Stimulated activated memory B cell treated with anti-CD40 and anti-IgM and Interleukin-4, amounts not matched to agents 10 μg/mL and 1 μg/mL and 100 μg/mL, for 72 hours (primary cell): ENCODE measurements around the gene CPOX.
A peak's percentile ranks its signal among the peaks of the same experiment; 100 is the strongest.

ENCODE experiments used
- ATAC-seq: fragments of 150-1000 bp; cut with Tn5 transposase; 2 replicates; pipeline ENCODE4 v1.10.0; 2021
- H3K27ac Mint-ChIP-seq: one replicate; pipeline ENCODE4 v1.8.0; 2022; ENCODE audit warnings: mild to moderate bottlenecking, mixed read lengths
- H3K27me3 Mint-ChIP-seq: one replicate; pipeline ENCODE4 v1.8.0; 2022; ENCODE audit warnings: mixed read lengths
- H3K36me3 Mint-ChIP-seq: one replicate; pipeline ENCODE4 v1.8.0; 2022; ENCODE audit warnings: mixed read lengths
- H3K4me1 Mint-ChIP-seq: one replicate; pipeline ENCODE4 v1.8.0; 2022; ENCODE audit warnings: mixed read lengths
- H3K4me3 Mint-ChIP-seq: one replicate; pipeline ENCODE4 v1.8.0; 2022; ENCODE audit warnings: mild to moderate bottlenecking, moderate library complexity, mixed read lengths
- H3K9me3 Mint-ChIP-seq: one replicate; pipeline ENCODE4 v1.8.0; 2022; ENCODE audit warnings: mixed read lengths

Gene CPOX

DNA sequence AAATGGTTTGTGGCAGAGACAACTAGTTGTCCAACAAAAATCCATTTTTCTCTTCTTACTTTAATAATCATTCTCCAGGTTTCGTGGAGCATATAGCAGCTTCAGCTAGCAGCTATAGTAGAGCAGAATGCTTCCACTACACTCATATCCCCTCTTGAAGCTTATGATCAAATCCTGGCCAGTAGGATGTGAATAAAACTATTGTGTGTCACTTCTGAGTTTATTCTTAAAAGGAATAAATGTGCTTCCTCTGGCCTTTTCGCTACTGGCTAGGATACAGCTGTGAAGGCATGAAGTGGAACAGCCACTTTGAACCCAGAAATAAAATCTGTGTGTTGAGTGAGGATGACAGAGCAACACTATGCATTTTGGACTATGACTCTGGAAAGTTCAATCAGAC, 7.8 kb upstream of the CPOX start:
- H3K4me3 Mint-ChIP-seq = no peak overlapping the region
- peaks cover 8% of the 10 kb centered on the region for H3K27me3 Mint-ChIP-seq
- peaks cover 5% of the 10 kb centered on the region for H3K4me1 Mint-ChIP-seq
- no peaks in the 10 kb centered on the region for H3K9me3 Mint-ChIP-seq
- no peaks in the 10 kb centered on the region for H3K36me3 Mint-ChIP-seq
- no peak for ATAC-seq
- H3K27ac Mint-ChIP-seq = no peak overlapping the region

DNA sequence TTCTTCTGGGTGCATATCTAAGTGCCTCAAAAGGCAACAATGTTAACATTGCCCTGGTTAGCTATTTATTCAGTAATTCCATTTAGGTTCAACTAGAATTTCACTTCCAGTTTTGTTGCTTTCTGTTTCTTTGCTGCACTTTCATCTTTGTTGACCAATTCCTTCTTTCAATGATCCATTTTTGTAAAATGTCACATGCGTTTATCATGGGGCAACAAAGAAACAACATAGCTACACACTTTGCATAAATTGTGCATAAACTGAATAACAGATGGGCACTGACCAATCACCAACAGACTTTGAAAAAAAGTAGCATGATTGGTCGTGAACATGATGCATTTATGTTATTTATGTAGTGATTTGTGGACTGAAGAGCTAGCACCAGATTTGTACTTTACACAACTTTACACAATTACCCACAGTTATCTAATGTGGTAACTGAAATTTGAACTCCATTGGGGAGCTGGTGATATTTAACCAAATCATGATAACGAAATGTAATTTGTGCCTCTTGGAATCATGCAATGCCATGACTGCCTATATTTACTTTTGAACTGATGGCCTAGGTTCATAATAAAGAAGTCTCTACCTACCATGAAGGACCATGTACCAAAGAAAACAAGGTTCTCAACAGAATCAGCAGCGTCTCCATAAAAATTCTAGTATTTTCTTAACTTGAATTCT, 7.1 kb upstream of the CPOX start:
- H3K9me3 Mint-ChIP-seq = no peaks in the 10 kb centered on the region

DNA sequence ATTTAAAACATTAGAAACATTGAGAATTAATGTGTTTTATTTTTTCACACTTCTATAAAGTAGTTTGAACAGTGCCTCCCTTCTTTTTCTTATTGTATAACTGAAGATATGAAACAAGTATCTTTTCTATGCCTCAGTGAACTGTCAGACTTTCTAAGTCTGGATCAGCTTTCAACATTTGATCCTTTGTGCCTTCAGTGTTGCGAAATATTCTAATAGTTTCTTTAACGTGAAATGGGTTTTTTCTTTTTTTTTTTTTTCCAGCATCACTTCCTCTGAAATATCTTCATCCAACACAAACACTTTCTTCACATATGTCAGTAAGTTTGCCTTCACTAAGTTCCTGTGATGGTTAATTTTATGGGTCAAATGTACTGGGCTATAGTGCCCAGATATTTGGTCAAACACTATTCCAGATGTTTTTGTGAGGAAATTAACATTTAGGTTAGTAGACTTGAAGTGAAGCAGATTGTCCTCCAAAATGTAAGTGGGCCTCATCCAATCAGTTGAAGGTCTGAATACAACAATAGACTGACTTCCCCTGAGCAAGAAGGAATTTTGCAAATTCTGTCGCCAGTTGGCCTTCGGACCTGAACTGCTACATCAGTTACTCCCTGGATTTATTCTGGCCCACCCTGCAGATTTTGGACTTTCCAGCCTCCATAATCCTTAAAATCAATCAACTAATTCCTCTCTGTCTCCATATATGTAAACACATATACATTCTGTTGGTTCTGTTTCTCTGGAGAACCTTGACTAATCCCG, 6.4 kb upstream of the CPOX start:
- no peak for ATAC-seq
- peaks cover 7% of the 10 kb centered on the region for H3K27me3 Mint-ChIP-seq
- H3K9me3 Mint-ChIP-seq = no peaks in the 10 kb centered on the region
- peaks cover 5% of the 10 kb centered on the region for H3K4me1 Mint-ChIP-seq
- no peak overlapping the region for H3K4me3 Mint-ChIP-seq
- H3K27ac Mint-ChIP-seq = no peak overlapping the region
- no peaks in the 10 kb centered on the region for H3K36me3 Mint-ChIP-seq

More for the DNA sequence above, 7.1 kb upstream of the CPOX start:
- peak; percentile 27 for ATAC-seq
- no peak overlapping the region for H3K4me3 Mint-ChIP-seq
- no peak overlapping the region for H3K27ac Mint-ChIP-seq
- no peaks in the 10 kb centered on the region for H3K36me3 Mint-ChIP-seq
- peaks cover 5% of the 10 kb centered on the region for H3K4me1 Mint-ChIP-seq
- peaks cover 8% of the 10 kb centered on the region for H3K27me3 Mint-ChIP-seq

DNA sequence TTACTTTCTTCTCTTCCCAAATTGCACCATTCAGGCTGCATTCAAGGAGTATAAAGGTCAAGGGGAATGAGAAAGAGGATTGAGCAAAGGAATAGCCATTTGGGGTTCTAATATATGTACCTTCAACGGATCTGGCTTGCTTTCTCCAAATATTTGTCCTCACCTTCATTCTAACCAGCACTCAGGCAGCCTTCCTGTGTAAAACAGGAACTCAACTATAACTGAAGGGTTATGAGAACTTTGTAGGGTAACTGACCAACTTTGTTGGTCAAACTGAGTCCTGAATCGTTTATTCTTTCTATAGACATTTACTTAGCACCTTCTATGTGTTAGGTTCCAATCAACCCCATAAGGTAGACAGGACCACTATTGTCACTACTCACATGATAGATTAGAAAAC, 5.1 kb upstream of the CPOX start:
- peak overlapping the region; percentile 10 for H3K27ac Mint-ChIP-seq
- peaks cover 13% of the 10 kb centered on the region for H3K4me1 Mint-ChIP-seq
- no peak for ATAC-seq
- H3K9me3 Mint-ChIP-seq = no peaks in the 10 kb centered on the region
- H3K36me3 Mint-ChIP-seq = no peaks in the 10 kb centered on the region
- H3K27me3 Mint-ChIP-seq = no peaks in the 10 kb centered on the region
- H3K4me3 Mint-ChIP-seq = no peak overlapping the region

DNA sequence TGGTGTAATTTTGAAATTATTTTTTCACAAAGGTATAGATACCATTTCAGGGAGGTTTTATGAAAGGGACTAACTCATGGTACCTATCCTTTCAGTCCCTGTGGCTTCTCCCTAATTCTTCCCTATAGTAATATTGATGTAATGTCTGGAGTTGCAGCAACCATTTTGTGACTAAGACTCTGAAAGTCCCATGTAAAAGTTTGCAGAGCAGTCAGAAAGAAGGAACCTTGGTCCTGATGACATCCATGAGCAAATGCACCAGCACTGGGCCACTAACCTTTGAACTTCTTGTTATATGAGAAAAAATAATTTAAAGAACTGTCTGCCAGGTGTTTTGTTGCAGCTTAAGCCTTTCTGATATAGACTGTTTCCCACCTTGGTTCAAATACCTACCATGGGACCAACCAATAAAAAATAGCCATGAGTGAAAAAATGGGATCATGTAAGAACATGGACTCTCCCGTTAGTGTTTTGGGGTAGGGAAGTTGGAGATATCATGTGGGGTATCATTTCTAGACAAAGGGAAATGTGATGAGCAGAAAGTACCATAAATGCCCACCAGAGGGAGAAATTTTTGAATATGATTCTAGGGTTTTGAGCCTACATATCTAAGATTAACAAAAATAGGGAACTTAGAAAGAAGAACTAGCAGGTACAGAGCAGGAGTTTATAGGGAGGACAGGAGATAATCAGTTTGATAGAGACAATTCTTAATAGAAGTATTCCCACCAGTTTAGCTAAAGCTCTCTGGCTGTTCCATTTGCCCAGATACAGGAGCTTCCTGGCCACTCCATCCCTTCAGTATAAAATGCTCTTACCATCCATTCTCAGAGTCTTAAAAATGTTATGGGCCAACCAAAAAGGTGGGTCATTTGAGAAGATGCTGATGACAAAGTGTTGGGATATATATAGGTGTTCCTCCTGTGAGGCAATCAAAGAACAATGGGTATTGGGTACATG, 3.4 kb upstream of the CPOX start:
- Mint-ChIP-seq H3K9me3 (no peaks in the 10 kb centered on the region), H3K27me3 (no peaks in the 10 kb centered on the region), H3K4me3 (no peak overlapping the region), H3K4me1 (peaks cover 27% of the 10 kb centered on the region), H3K27ac (no peak overlapping the region), H3K36me3 (no peaks in the 10 kb centered on the region)
- ATAC-seq = no peak

DNA sequence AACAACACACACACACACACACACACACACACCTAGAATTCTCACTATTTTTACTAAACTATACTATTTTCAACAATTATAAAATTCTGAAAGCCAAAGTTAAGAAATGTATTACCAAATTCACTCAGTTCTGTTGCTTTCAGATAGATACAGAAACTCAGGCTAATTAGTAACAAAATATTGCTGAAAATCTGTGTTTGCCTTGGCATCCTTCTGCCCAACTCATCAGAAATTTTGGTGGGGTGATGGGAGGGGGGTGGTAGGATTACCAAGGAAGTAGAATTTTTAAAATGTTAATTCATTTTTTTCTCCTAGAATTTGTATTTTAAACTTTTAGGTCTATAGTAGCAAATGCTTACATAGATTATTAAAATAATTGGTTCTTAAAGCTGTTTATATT, 2.7 kb upstream of the CPOX start:
- H3K4me3 Mint-ChIP-seq = no peak overlapping the region

DNA sequence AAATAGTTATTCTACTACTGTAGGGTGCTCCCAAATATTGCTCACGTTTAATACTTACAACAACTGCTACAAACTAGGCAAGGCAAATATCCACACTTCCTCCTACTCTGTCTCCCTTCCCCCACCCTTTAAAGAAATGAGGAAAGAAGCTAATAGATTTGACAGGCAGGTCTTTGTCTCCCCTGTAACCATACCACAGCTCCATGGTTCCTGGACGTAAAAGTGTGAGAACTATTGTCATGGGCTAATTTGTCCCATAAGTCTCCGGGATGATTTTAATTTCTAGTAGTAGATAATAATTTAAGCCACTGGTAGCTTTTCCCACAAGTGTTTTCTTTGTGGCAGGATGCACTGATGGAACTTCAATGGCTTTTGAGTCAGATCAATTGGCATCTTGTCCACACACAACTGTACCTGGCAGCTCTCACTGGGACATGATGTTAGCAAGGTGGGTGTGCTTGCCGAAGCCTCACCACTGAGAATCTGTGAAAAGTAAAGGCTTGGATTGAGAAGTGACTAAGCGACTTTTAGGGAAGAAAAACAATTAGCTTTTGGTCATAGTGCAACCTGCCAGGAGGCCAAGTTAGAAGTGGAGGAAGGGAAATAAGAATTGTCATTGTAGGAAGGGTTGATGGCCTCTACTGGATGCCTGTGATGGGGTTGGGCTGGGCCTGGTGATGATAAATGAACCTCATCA, 1.4 kb upstream of the CPOX start:
- no peak overlapping the region for H3K4me3 Mint-ChIP-seq
- peaks cover 28% of the 10 kb centered on the region for H3K4me1 Mint-ChIP-seq
- H3K9me3 Mint-ChIP-seq = no peaks in the 10 kb centered on the region
- no peaks in the 10 kb centered on the region for H3K36me3 Mint-ChIP-seq
- H3K27me3 Mint-ChIP-seq = no peaks in the 10 kb centered on the region
- H3K27ac Mint-ChIP-seq = no peak overlapping the region
- no peak for ATAC-seq

More for the DNA sequence above, 2.7 kb upstream of the CPOX start:
- H3K9me3 Mint-ChIP-seq = no peaks in the 10 kb centered on the region
- H3K27ac Mint-ChIP-seq = no peak overlapping the region
- no peaks in the 10 kb centered on the region for H3K36me3 Mint-ChIP-seq
- no peaks in the 10 kb centered on the region for H3K27me3 Mint-ChIP-seq
- no peak for ATAC-seq
- peaks cover 28% of the 10 kb centered on the region for H3K4me1 Mint-ChIP-seq

DNA sequence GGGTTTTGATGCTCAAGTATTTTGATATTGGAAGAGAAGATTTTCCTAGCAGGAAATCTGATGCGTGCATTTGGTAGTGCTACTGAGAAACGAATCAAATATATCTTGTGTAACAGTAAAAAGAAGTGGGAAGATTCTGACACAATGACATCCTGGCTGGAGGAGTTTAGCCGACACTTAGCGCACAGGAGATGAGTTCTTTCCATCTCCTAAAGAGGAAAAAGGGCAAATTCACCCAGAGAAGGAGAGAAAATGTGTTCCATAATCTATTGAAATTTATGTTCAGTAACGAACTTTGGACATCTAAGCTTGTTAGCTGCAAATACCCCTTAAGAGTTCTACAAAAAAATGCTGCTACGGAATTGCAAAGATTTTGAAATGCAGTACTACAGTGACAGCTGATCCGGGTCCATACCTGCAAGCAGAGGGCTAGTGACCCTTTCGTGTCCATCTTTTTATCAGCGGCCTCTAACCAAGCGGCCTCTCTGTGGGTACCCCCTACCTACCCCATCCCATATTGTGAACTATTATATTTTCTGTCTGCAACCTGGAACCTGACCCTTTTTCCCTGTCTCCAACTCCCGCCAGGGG, 971 bp downstream of the CPOX start:
- peak overlapping the region; percentile 86 for H3K27ac Mint-ChIP-seq
- no peaks in the 10 kb centered on the region for H3K9me3 Mint-ChIP-seq
- peak overlapping the region; percentile 93 for H3K4me3 Mint-ChIP-seq
- peaks cover 20% of the 10 kb centered on the region for H3K36me3 Mint-ChIP-seq
- no peaks in the 10 kb centered on the region for H3K27me3 Mint-ChIP-seq
- H3K4me1 Mint-ChIP-seq = peaks cover 42% of the 10 kb centered on the region
- ATAC-seq = no peak

DNA sequence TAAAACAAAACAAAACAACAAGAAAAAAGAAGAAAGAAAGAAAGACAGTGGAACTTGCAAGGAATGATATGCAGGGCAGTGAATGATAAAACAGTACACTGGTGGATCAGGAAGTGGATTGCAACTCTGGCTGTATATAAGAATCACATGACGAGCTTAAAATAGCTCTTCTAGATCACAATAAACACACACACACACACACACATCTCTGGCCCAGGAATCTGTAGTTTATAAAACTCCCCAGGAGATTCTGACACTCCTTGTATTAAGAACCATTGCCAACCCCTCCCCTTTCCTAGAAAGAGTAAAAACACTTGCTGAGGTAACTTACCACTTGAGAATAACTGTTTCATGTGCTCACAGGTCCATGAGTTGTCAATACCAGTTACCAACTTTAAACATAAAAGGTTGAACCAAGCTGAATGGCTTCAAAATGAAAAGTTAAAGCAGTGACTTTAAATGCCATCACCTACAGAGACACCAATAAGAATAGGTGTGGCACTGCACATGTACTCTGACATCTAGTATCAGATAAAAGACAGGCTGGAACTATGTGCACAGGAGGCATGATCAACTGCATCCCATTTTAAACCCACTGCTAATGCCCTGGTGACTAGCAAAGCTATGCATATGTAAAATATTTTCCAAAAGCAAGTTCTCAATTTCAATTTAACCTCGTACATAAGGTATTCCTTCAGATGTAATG, 3.9 kb downstream of the CPOX start:
- H3K9me3 Mint-ChIP-seq = no peaks in the 10 kb centered on the region
- no peak overlapping the region for H3K4me3 Mint-ChIP-seq
- peaks cover 36% of the 10 kb centered on the region for H3K4me1 Mint-ChIP-seq
- no peak for ATAC-seq
- peaks cover 33% of the 10 kb centered on the region for H3K36me3 Mint-ChIP-seq
- no peaks in the 10 kb centered on the region for H3K27me3 Mint-ChIP-seq
- no peak overlapping the region for H3K27ac Mint-ChIP-seq

DNA sequence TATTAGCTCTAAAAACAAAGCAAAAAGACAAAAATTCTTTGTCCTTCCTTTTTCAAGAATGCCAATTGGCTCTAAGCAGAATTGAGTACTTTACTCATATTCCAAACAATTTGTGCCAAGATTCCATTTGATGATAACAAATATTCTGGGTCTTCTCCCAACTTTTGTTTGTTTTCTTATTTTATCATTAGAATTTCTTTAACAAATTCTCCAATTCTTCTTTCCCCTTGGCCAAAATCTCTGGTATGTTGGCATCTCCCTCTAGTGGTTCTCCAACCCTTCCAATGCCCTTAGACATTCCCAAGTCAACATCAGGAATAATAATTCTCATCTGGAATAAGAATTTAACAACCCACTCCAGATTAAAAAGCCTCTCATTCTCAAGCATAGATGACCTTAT, 5.3 kb downstream of the CPOX start:
- H3K9me3 Mint-ChIP-seq = no peaks in the 10 kb centered on the region
- peaks cover 46% of the 10 kb centered on the region for H3K36me3 Mint-ChIP-seq
- H3K4me3 Mint-ChIP-seq = no peak overlapping the region
- no peaks in the 10 kb centered on the region for H3K27me3 Mint-ChIP-seq
- H3K27ac Mint-ChIP-seq = no peak overlapping the region
- peaks cover 27% of the 10 kb centered on the region for H3K4me1 Mint-ChIP-seq
- ATAC-seq = no peak

DNA sequence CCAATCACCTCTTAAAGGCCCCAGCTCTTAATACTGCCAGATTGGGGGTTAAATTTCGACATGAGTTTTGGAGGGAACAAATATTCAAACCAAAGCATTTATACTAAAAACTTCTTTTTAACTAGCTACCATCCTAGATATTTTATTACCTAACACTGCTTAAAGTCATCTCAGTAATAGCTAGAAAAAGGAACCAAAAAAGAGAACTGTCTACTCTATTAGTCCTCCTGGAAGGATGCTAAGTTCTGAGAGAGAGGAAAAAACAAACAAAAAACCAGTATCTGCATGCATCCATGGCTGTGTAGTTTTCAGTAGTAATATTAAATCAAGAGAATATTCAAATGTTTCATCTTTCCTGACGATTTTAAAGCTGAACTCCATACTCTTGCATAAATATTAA, 5.8 kb downstream of the CPOX start:
- Mint-ChIP-seq H3K4me3 (no peak overlapping the region), H3K4me1 (peaks cover 23% of the 10 kb centered on the region), H3K27ac (no peak overlapping the region), H3K9me3 (no peaks in the 10 kb centered on the region), H3K27me3 (no peaks in the 10 kb centered on the region), H3K36me3 (peaks cover 49% of the 10 kb centered on the region)
- peak; percentile 55 for ATAC-seq

DNA sequence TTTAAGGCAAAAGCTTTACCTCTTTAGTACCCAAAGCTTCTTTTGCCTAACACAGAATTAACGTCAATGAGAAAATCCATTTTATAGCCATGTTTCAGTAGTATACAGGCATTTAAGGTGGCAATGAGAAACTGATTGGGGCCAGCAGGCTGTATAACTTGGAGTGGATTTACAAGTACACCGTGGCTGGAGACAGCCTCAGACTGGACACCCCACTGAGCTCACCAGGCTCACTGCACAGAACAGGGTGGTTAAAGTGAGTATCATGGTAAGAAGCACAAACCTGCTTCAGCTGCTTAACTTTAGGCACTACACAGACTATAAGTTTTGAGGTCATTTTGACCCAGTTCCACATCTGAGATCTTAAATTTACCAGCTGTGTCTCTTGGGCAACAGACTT, 8.9 kb downstream of the CPOX start:
- H3K9me3 Mint-ChIP-seq = no peaks in the 10 kb centered on the region
- H3K36me3 Mint-ChIP-seq = peaks cover 68% of the 10 kb centered on the region
- H3K27me3 Mint-ChIP-seq = no peaks in the 10 kb centered on the region
- H3K27ac Mint-ChIP-seq = no peak overlapping the region
- H3K4me1 Mint-ChIP-seq = peaks cover 14% of the 10 kb centered on the region
- H3K4me3 Mint-ChIP-seq = no peak overlapping the region
- ATAC-seq = no peak

DNA sequence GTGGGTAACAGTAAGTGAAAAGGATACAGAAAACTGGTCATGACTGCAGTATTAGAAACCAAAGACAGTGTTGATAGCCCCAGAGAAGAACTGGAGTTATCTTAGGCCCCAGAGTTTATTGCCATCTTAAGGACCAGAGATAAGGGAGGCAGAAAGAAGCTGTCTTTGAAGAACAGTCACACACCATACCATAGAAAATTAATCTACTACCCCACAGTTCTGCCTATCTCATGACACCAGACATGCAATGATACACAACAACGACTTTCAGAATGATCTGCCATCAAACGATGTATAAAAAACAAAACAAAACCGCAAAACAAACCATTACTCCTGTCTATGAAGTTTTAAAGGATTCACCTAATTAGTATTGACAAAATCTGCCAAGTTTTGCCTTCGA, 9.6 kb downstream of the CPOX start:
- ATAC-seq = no peak
- peaks cover 65% of the 10 kb centered on the region for H3K36me3 Mint-ChIP-seq
- no peak overlapping the region for H3K4me3 Mint-ChIP-seq
- no peaks in the 10 kb centered on the region for H3K9me3 Mint-ChIP-seq
- H3K27me3 Mint-ChIP-seq = no peaks in the 10 kb centered on the region
- H3K4me1 Mint-ChIP-seq = peaks cover 6% of the 10 kb centered on the region
- H3K27ac Mint-ChIP-seq = no peak overlapping the region

DNA sequence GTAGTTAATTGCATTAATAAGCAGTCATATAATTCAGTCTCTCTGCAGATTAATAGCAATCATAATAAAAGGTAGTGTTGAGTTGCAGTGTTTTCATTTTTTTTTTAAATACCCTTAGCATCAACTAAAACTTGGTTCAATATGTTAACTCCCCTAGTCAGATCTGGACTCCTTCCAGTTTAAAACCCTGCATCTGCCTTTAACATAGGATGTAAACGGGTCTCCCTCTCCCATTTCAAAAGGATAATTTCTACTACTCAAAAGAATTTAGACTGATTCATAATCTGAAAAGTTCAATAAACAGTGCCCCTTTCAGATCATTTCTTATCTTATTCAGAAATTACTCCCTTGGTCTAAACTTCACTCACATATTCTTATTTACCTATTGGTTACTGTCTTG, 11.4 kb downstream of the CPOX start:
- Mint-ChIP-seq H3K27me3 (no peaks in the 10 kb centered on the region), H3K4me3 (no peak overlapping the region), H3K9me3 (no peaks in the 10 kb centered on the region), H3K4me1 (peaks cover 4% of the 10 kb centered on the region), H3K27ac (no peak overlapping the region), H3K36me3 (peaks cover 65% of the 10 kb centered on the region)
- no peak for ATAC-seq
